Lower leg skin (tissue), 3 donors: ENCODE results near the gene CTIF.

Experiments
- CTCF ChIP-seq, 3 donors: fragments of 450-650 bp; IDR thresholded peaks; one replicate each; pipeline ENCODE4 v1.5.1; 2016; ENCODE audit warnings: antibody characterized with exemption in 3 of 3, mild to moderate bottlenecking in 3 of 3, moderate library complexity in 2 of 3
- POLR2A ChIP-seq, 2 donors: fragments of 450-650 bp; IDR thresholded peaks; one replicate each; pipeline ENCODE4 v1.6.1; 2016 to 2017; ENCODE audit warnings: antibody characterized with exemption in 2 of 2, mild to moderate bottlenecking in 1 of 2, moderate library complexity in 1 of 2

- TF ChIP-seq POLR2A (IDR thresholded peaks at IDR 0.05) (no peak), CTCF (IDR thresholded peaks at IDR 0.05) (no peak)
These were observed 279.8 kb downstream of the CTIF start for GRCh38 chr18:48818329-48819254.
